GM21825 (cell line): ENCODE data around the gene CLECL1.
A peak's percentile ranks its signal among the peaks of the same experiment; 100 is the strongest.
"Not testable (repeated sequence)": the region's sequence is repeated elsewhere in the genome, so short reads cannot be mapped to it uniquely, and the experiment has no call there.

ENCODE experiments used
- ATAC-seq: cut with Tn5 transposase; IDR thresholded peaks from one replicate; pipeline ENCODE4 v1.9.1; 2021; ENCODE audit warnings: mild to moderate bottlenecking, moderate library complexity; ENCODE audit not compliant: unreplicated experiment

CLECL1 gene

GRCh38 chr12:9698681-9699080, 34.2 kb downstream of the CLECL1 start:
- ATAC-seq = no peak

- ATAC-seq = no peak
Observed at GRCh38 chr12:9697619-9698018, 35.3 kb downstream of the CLECL1 start.

DNA sequence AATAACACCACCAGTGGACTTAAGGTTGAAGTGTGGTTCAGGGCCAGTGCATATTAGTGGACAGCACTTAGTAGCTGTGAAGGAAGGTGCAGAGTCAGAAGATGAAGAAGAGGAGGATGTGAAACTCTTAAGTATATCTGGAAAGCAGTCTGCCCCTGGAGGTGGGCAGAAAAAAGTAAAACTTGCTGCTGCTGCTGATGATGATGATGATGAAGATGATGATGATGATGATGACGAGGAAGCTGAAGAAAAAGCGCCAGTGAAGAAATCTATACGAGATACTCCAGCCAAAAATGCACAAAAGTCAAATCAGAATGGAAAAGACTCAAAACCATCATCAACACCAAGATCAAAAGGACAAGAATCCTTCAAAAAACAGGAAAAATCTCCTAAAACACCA, 37.2 kb downstream of the CLECL1 start:
- ATAC-seq = not testable (repeated sequence)

GRCh38 chr12:9695150-9695549, 37.7 kb downstream of the CLECL1 start:
- not testable (repeated sequence) for ATAC-seq

GRCh38 chr12:9694241-9694640, 38.7 kb downstream of the CLECL1 start:
- no peak for ATAC-seq

- no peak for ATAC-seq
Observed at GRCh38 chr12:9692909-9693308, 40.0 kb downstream of the CLECL1 start.

DNA sequence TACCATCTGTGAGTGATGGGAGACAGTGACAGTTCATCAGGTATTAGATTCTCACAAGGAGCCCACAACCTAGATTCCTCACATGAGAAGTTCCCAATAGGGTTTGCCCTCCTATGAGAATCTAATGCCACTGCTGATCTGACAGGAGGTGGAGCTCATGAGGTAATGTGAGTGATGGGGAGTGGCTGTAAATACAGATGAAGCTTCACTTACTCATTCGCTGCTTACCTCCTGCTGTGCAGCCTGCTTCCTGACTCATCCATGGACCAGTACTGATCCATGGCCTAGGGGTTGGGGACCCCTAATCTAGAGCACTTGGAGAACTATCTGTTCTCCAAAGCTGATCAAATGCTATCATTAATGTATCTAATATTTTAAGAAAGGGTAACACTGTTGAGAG, 45.7 kb downstream of the CLECL1 start:
- ATAC-seq = no peak

DNA sequence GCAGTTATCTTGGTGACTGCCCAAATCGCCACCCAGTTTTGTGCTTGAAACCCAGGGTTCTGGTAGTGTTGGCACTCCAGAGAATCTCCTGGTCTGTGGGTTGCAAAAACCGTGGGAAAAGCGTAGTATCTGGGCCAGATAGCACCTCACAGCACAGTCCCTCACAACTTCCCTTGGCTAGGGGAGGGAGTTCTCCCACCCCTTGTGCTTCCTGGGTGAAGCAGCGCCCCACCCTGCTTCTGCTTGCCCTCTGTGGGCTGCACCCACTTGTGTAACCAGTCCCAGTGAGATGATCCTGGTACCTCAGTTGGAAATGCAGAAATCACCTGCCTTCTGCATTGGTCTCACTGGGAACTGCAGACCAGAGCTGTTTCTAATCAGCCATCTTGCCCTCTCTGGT, 47.0 kb downstream of the CLECL1 start:
- ATAC-seq = no peak

DNA sequence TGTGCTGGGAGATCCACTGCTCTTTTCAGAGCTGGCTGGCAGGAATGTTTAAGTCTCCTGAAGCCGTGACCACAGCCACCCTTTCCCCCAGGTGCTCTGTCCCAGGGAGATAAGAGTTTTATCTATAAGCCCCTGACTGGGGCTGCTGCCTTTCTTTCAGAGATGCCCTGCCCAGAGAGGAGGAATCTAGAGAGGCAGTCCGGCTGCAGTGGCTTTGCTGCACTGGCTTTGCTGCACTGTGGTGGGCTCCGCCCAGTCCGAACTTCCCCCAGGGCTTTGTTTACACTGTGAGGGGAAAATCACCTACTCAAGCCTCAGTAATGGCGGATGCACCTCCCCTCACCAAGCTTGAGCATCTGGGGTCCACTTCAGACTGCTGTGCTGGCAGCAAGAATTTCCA, 47.5 kb downstream of the CLECL1 start:
- not testable (repeated sequence) for ATAC-seq

GRCh38 chr12:9682949-9683348, 49.9 kb downstream of the CLECL1 start:
- not testable (repeated sequence) for ATAC-seq

DNA sequence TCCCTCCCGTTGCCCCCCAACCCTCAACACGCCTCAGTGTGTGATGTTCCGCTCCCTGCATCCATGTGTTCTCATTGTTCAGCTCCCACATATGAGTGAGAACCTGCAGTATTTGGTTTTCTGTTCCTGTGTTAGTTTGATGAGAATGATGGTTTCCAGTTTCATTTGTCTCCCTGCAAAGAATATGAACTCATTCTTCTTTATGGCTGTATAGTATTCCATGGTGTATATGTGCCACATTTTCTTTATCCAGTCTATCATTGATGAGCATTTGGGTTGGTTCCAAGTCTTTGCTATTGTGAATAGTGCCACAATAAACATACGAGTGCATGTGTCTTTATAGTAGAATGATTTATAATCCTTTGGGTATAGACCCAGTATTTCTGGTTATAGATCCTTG, 50.4 kb downstream of the CLECL1 start:
- not testable (repeated sequence) for ATAC-seq

GRCh38 chr12:9674226-9674590, 58.7 kb downstream of the CLECL1 start:
- ATAC-seq = peak; percentile 16

- ATAC-seq = peak; percentile 39
Observed at GRCh38 chr12:9673404-9674225, 59.3 kb downstream of the CLECL1 start.
